Endothelial cell of umbilical vein (primary cell): ENCODE measurements around the gene EPHA4. TPM values are rescaled to one million over a fixed set of nuclear protein-coding genes. Genes with fewer than 3 reads are reported as not detected.

Source experiments
- BruUV-seq: library from RNA; stranded (reverse); fragments of 400-500 nt; replicated peaks from 2 replicates; lab custom pipeline; 2021; lab: Mats Ljungman, UMichigan
- CTCF ChIA-PET: fragments of 300-600, 350-600 bp; sonication (Branson Sonifier 250); formaldehyde crosslinking; loops from one replicate; lab custom pipeline; 2021; ENCODE audit warnings: antibody characterized with exemption, inconsistent platforms; lab: Charles Lee
- POLR2A ChIA-PET: fragments of 300-600, 350-600 bp; sonication (Branson Sonifier 250); formaldehyde crosslinking; loops from one replicate; lab custom pipeline; 2021; ENCODE audit warnings: antibody characterized with exemption, inconsistent platforms; lab: Charles Lee
- DNase-seq: peaks from one replicate; pipeline ENCODE4 v3.0.0-alpha.2; 2011; ENCODE audit warnings: low read depth, low spot score
- FAIRE-seq: peaks from 2 replicates; lab custom pipeline; 2011; peaks lifted over from hg19 to GRCh38; lab: Jason Lieb, UNC
- H2AFZ ChIP-seq: 2 replicates; pipeline ENCODE4 v1.6.0; 2012; ENCODE audit warnings: low read depth, low read length, control low read depth, inconsistent platforms
- H3K27ac ChIP-seq: 2 replicates; pipeline ENCODE4 v1.5.1; 2011; ENCODE audit warnings: low read depth, mild to moderate bottlenecking, control low read depth, low read length, moderate library complexity; ENCODE audit not compliant: insufficient read depth
- H3K27me3 ChIP-seq, 2 experiments: 2 replicates each; pipeline versions ENCODE4 v1.6.0 to v1.6.1; 2011; ENCODE audit warnings: low read length in 2 of 2, mixed read lengths in 1 of 2; ENCODE audit not compliant: control insufficient read depth in 2 of 2, insufficient read depth in 2 of 2
- H3K36me3 ChIP-seq, 2 experiments: 2 replicates in 1 of 2; 3 replicates in 1 of 2; pipeline ENCODE4 v1.5.1; 2011; ENCODE audit warnings: low read length in 2 of 2, mild to moderate bottlenecking in 1 of 2, moderate library complexity in 1 of 2; ENCODE audit not compliant: control insufficient read depth in 2 of 2, insufficient read depth in 2 of 2; ENCODE audit errors: extremely low read depth in 1 of 2
- H3K4me1 ChIP-seq: 3 replicates; pipeline ENCODE4 v1.5.1; 2011; ENCODE audit warnings: mild to moderate bottlenecking, low read length; ENCODE audit not compliant: control insufficient read depth, insufficient read depth; ENCODE audit errors: extremely low read depth
- H3K4me2 ChIP-seq: 2 replicates; pipeline ENCODE4 v1.6.1; 2011; ENCODE audit warnings: low read length, control low read depth, mixed read lengths; ENCODE audit not compliant: insufficient read depth
- H3K4me3 ChIP-seq, 3 experiments: fragments of 200-600 bp in 1 of 3; sonication (generic), shearing (Covaris generic) in 1 of 3; replicated peaks in 1 of 3; 2 replicates each; pipeline ENCODE4 v1.5.1; 2011 to 2016; ENCODE audit warnings: control low read depth in 3 of 3, low read length in 3 of 3, mild to moderate bottlenecking in 2 of 3, inconsistent platforms in 1 of 3, low read depth in 1 of 3, moderate library complexity in 1 of 3; ENCODE audit not compliant: insufficient read depth in 1 of 3
- H3K79me2 ChIP-seq: 2 replicates; pipeline ENCODE4 v1.6.0; 2012; ENCODE audit warnings: low read length, inconsistent platforms; ENCODE audit not compliant: control insufficient read depth, insufficient read depth
- H3K9ac ChIP-seq: replicated peaks from 2 replicates; pipeline ENCODE3; 2011; ENCODE audit warnings: low read length, control low read depth; ENCODE audit not compliant: insufficient read depth; ENCODE audit errors: extremely low read depth
- H3K9me1 ChIP-seq: replicated peaks from 3 replicates; pipeline ENCODE4 v1.6.0; 2011; ENCODE audit warnings: mild to moderate bottlenecking, low read length; ENCODE audit not compliant: control insufficient read depth, insufficient read depth; ENCODE audit errors: extremely low read depth
- H3K9me3 ChIP-seq: replicated peaks from 2 replicates; pipeline ENCODE4 v1.5.1; 2012; ENCODE audit warnings: low read length, inconsistent platforms; ENCODE audit not compliant: control insufficient read depth, insufficient read depth
- H4K20me1 ChIP-seq: replicated peaks from 2 replicates; pipeline ENCODE3; 2011; ENCODE audit warnings: mild to moderate bottlenecking, low read length; ENCODE audit not compliant: control insufficient read depth, insufficient read depth; ENCODE audit errors: extremely low read depth
- CTCF ChIP-seq, 2 donors: IDR thresholded peaks; 1 replicate in 1 of 2; 2 replicates in 1 of 2; pipeline ENCODE4 v1.5.1; 2011; ENCODE audit warnings: low read length in 2 of 2, mild to moderate bottlenecking in 2 of 2, moderate library complexity in 2 of 2, control low read depth in 1 of 2, inconsistent platforms in 1 of 2, low read depth in 1 of 2; ENCODE audit not compliant: insufficient read depth in 1 of 2; ENCODE audit errors: extremely low read depth in 1 of 2
- EZH2 ChIP-seq: IDR thresholded peaks from 2 replicates; pipeline ENCODE4 v1.6.1; 2012; ENCODE audit warnings: borderline replicate concordance, low read depth, mild to moderate bottlenecking, moderate library complexity, low read length, inconsistent platforms; ENCODE audit not compliant: severe bottlenecking
- FOS ChIP-seq: IDR thresholded peaks from 2 replicates; pipeline ENCODE4 v1.6.1; 2011; ENCODE audit warnings: mild to moderate bottlenecking, low read length, moderate library complexity, borderline replicate concordance; ENCODE audit not compliant: insufficient read depth
- GATA2 ChIP-seq: IDR thresholded peaks from 2 replicates; pipeline ENCODE4 v1.7.0; 2011; ENCODE audit warnings: low read depth, mild to moderate bottlenecking, moderate library complexity, mixed read lengths, low read length; ENCODE audit not compliant: insufficient read length, insufficient read depth
- JUN ChIP-seq: IDR thresholded peaks from 2 replicates; pipeline ENCODE4 v1.6.1; 2011; ENCODE audit warnings: borderline replicate concordance, low read depth; ENCODE audit not compliant: insufficient read length, insufficient read depth
- MAX ChIP-seq: IDR thresholded peaks from 2 replicates; pipeline ENCODE4 v1.6.1; 2011; ENCODE audit not compliant: insufficient read depth, insufficient read length
- MYC ChIP-seq: IDR thresholded peaks from one replicate; pipeline ENCODE4 v1.6.1; 2011; ENCODE audit warnings: mild to moderate bottlenecking, low read depth, low read length
- POLR2A ChIP-seq: IDR thresholded peaks from 2 replicates; pipeline ENCODE4 v1.6.1; 2012; ENCODE audit warnings: low read depth, mild to moderate bottlenecking, control low read depth, low read length
- POLR2AphosphoS5 ChIP-seq: IDR thresholded peaks from 2 replicates; pipeline ENCODE4 v1.6.1; 2012; ENCODE audit warnings: low read depth, mild to moderate bottlenecking, control low read depth, low read length, moderate library complexity; ENCODE audit not compliant: insufficient read depth
- dilution Hi-C: fragments of 300-500 bp; cut with MboI; formaldehyde crosslinking; loops from one replicate; pipeline ENCODE4 v1.15.0; 2019; ENCODE audit warnings: low sequenced_read_pairs; ENCODE audit not compliant: extremely low pct_ligation_motif_present
- intact Hi-C: fragments of 100-400 bp; cut with micrococcal nuclease; formaldehyde crosslinking; loops from one replicate; pipeline ENCODE4 v1.10.0; 2022
- polyA plus RNA-seq, 4 experiments: library from polyadenylated mRNA; depleted of rRNA in 3 of 4; stranded (reverse) in 3 of 4; unstranded in 1 of 4; fragments of >200 nt; gene quantifications; 2 replicates each; pipeline versions ENCODE4 v1.2.1 to v1.2.3, GENCODE V29; 2011 to 2012; ENCODE audit warnings: missing spikeins in 1 of 4
- total RNA-seq: library from RNA; stranded (reverse); gene quantifications from 2 replicates; pipeline ENCODE4 v1.2.3, GENCODE V29; 2021

Gene EPHA4
- total and polyA plus RNA-seq, 2 donors (not counting 3 experiments of a cell fraction or from before 2014, with no cell fraction given), result 11.9 to 19.8 TPM

GRCh38 chr2:221439761-221440479 lies 132.2 kb downstream of the EPHA4 start:
- dilution Hi-C loops, result no loop called here
- H2AFZ ChIP-seq, result no peak overlapping the region
- H3K27me3 ChIP-seq, result no peaks in the 10 kb centered on the region
- intact Hi-C loops, result loop anchor here (5.0 kb wide), 2 partner anchors 77 to 203 kb away; no protein-coding TSS in a partner anchor
- BruUV-seq, result no TSS peak
- H3K4me3 ChIP-seq, result no peak overlapping the region
- H3K79me2 ChIP-seq, result no peaks in the 10 kb centered on the region
- H3K27ac ChIP-seq, result no peak overlapping the region
- no peaks in the 10 kb centered on the region for H3K9me3 ChIP-seq
- H3K36me3 ChIP-seq, result peaks cover 3 to 7% of the 10 kb centered on the region in 2 experiments
- DNase-seq (no peak), FAIRE-seq (no peak)
- H3K9ac ChIP-seq, result no peak overlapping the region
- CTCF ChIA-PET, result interaction anchor here (0.8 kb wide), 1 partner anchor 55 kb away, joined by 3 read pairs; no protein-coding TSS in a partner anchor
- no peaks in the 10 kb centered on the region for H3K9me1 ChIP-seq
- POLR2A ChIA-PET, result no interaction called here
- H4K20me1 ChIP-seq, result no peaks in the 10 kb centered on the region
- no peak overlapping the region for H3K4me2 ChIP-seq
- TF ChIP-seq EZH2 (no peak), FOS (no peak), POLR2AphosphoS5 (no peak), MAX (no peak), MYC (no peak), JUN (no peak), CTCF (IDR thresholded peaks at IDR 0.05; ENCODE audit: extremely low read depth in 1 of 2, insufficient read depth in 1 of 2, low read depth in 1 of 2, low read length in 2 of 2) (no peak), GATA2 (no peak), POLR2A (no peak)
- peaks cover 23% of the 10 kb centered on the region for H3K4me1 ChIP-seq
